ENCODE data around the gene DUT. TPM values are rescaled to one million over a fixed set of nuclear protein-coding genes. Genes with fewer than 3 reads are reported as not detected.

The DUT gene
- total RNA-seq = 10 to 100 TPM; 71.1 to 77.8 TPM

DNA sequence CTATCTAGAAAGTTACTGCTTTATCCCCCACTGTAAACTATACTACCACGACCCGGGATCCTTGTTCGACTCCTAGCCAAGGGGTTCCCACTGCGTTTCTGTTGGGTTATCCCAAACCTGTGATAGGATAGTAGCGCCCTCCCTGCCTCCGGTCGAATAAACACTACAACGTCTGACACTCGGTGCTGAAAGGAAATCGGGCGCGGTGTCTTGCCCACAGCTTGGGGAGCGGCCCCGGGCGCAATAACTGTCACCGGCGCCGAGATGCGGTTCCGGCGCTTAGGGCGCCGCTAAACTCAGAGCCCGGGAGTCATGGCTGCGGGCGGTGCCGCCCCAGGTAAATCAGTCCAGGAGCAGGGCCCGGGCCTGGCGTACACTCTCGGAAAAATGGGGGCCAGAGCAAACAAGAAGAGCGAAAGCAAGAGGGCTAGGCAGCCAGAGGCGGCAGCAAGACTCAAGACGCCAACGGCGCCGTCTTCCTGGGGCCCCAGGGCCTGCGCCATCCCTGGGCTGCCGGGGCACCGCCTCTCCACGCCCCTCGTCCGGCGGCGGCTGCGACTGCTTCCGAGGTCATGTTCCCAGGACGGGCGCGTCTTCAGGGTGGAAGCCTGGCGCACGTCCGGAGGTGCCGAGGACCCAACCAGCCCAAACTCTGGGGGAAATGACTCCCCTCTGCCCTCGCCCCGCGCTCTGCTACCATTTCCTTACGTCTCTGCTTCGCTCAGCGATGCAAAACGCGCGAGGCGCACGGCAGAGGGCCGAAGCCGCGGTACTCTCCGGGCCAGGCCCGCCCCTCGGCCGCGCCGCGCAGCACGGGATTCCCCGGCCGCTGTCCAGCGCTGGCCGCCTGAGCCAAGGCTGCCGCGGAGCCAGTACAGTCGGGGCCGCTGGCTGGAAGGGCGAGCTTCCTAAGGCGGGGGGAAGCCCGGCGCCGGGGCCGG lies at the start of gene DUT:
Gene DUT (plus strand): TSS at position 575 of the 941 bp plus-strand sequence. CDS start 87 bp downstream, at position 662.
- peak; percentile 68 to 93 (median 92) for TF ChIP-seq POLR2A (IDR thresholded peaks at IDR 0.05)
- TF ChIP-seq, protein P1, sequence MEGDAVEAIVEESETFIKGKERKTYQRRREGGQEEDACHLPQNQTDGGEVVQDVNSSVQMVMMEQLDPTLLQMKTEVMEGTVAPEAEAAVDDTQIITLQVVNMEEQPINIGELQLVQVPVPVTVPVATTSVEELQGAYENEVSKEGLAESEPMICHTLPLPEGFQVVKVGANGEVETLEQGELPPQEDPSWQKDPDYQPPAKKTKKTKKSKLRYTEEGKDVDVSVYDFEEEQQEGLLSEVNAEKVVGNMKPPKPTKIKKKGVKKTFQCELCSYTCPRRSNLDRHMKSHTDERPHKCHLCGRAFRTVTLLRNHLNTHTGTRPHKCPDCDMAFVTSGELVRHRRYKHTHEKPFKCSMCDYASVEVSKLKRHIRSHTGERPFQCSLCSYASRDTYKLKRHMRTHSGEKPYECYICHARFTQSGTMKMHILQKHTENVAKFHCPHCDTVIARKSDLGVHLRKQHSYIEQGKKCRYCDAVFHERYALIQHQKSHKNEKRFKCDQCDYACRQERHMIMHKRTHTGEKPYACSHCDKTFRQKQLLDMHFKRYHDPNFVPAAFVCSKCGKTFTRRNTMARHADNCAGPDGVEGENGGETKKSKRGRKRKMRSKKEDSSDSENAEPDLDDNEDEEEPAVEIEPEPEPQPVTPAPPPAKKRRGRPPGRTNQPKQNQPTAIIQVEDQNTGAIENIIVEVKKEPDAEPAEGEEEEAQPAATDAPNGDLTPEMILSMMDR (IDR thresholded peaks at IDR 0.05) = no peak
- H3K4me1 ChIP-seq = peaks cover 11% of the 10 kb centered on the region
- H3K4me3 ChIP-seq = peak within 1 kb of the TSS; percentile 24 to 99
- peak; percentile 80 to 84 (median 81) for DNase-seq
- 1% methylated on average over 20 to 86 of the region's 89 CpGs for WGBS, 2 donors
- peak within 1 kb of the TSS; percentile 77 to 98 (median 94) for H3K27ac ChIP-seq
- no peaks in the 10 kb centered on the region for H3K9me3 ChIP-seq
- peaks cover 0 to 3% of the 10 kb centered on the region in 2 donors for H3K36me3 ChIP-seq (replicated peaks in 1 of 2; ENCODE audit: insufficient read depth in 1 of 2, low read depth in 2 of 2)
- H3K27me3 ChIP-seq = no peaks in the 10 kb centered on the region
- intact Hi-C loops (cut with DNase I) = no loop called here
- ATAC-seq = peak; percentile 91

DNA sequence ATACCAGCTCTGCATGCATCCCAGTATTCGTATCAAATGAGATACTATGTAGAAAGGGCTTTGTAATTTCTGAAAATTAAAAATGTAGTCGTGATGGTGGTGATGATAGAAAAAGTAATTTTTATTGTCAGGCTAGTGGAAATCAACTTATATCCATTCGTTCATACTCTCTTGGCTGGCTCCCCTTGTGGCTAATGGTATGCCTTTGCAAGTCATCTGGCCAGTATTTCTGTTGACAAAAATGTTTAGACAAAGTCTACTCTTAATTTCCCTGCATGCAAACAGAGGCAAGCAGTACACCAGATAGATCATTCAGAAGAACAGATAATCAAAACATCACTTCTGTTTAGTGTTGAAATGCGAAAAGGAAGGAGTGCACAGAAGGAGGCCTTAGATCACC lies 49.6 kb upstream of the DUT start:
- DNase-seq = no peak
- intact Hi-C loops (cut with DNase I) = no loop called here
- no peak for ATAC-seq
- Histone ChIP-seq H3K27ac (no peak overlapping the region), H3K4me3 (no peak overlapping the region), H3K27me3 (no peaks in the 10 kb centered on the region), H3K36me3 (replicated peaks in 1 of 2; ENCODE audit: insufficient read depth in 1 of 2, low read depth in 2 of 2) (no peaks in the 10 kb centered on the region), H3K4me1 (peaks cover 14% of the 10 kb centered on the region), H3K9me3 (no peaks in the 10 kb centered on the region)
- WGBS, 2 donors = 63 to 79% methylated on average over 4 of the region's 4 CpGs
- TF ChIP-seq, protein P1 (IDR thresholded peaks at IDR 0.05) = no peak
- no peak for TF ChIP-seq POLR2A (IDR thresholded peaks at IDR 0.05)

DNA sequence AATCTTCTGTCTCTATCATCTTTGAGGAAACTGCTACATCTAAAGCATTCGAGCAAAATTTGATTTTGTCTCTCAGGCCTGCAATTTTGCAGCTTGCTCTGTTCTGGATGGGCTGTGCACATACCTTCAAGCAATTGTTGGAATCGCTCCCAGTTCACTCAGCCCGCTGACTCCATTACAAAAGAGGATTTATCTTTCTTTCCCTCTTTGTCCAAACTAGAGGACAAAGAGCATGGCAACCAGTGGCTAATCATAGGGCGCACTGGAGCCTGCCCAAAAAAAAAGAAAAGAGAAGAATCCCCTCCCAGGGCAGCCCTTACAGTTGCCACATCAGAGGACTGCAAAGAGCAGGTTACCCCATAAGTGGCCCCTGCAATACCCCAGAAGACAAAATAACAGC lies 49.0 kb upstream of the DUT start:
- 66 to 75% methylated on average over 4 of the region's 4 CpGs for WGBS, 2 donors
- no peak for DNase-seq
- no peaks in the 10 kb centered on the region for H3K9me3 ChIP-seq
- TF ChIP-seq, protein P1 (IDR thresholded peaks at IDR 0.05) = no peak
- no peak for TF ChIP-seq POLR2A (IDR thresholded peaks at IDR 0.05)
- no peak for ATAC-seq
- H3K27me3 ChIP-seq = no peaks in the 10 kb centered on the region
- H3K36me3 ChIP-seq (replicated peaks in 1 of 2; ENCODE audit: insufficient read depth in 1 of 2, low read depth in 2 of 2) = no peaks in the 10 kb centered on the region
- intact Hi-C loops (cut with DNase I) = no loop called here
- H3K4me1 ChIP-seq = peaks cover 14% of the 10 kb centered on the region
- H3K4me3 ChIP-seq = no peak overlapping the region
- no peak overlapping the region for H3K27ac ChIP-seq

DNA sequence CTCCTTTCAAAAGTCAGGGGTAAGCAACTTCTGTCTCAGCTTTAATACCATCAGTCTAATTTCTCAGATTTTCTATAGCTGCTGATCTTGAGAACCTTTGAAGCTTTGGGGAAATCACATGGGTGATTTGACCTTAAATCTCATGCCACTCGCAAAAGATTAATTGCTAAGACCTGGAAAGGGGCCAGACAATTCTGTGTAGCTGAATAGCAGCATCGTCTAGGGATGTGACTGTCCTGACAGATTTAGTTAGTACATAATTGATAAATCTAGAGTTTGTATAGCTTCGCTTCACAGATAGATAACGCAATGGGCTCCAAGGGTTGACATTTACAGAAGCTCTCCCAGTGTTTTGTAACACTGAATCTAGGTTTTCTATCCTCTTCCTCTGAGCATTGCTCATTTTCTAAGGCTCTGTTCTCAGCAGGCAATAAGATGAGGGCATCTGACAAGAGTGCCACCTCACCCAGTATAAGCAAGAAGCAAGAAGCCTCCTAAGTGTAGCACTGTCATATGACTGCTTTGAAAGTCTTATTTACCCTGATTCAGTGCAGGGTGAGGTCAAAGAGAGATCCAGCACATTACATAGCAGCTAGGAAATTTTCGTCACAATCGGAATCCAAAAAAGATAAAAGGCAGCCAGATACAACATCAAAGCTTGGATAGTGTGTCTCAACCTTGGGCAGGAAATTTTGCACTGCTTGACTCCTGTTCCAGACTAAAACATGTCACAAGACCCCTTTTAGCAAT lies 47.7 kb upstream of the DUT start:
- no peak overlapping the region for H3K4me3 ChIP-seq
- no peaks in the 10 kb centered on the region for H3K9me3 ChIP-seq
- peak; percentile 18 for ATAC-seq
- peaks cover 14% of the 10 kb centered on the region for H3K4me1 ChIP-seq
- TF ChIP-seq, protein P1 (IDR thresholded peaks at IDR 0.05) = no peak
- no peak for TF ChIP-seq POLR2A (IDR thresholded peaks at IDR 0.05)
- 30 to 34% methylated on average over 6 of the region's 6 CpGs for WGBS, 2 donors
- H3K27ac ChIP-seq = no peak overlapping the region
- intact Hi-C loops (cut with DNase I) = no loop called here
- peak in 1 of 4 donors; percentile 5 for DNase-seq
- H3K36me3 ChIP-seq (replicated peaks in 1 of 2; ENCODE audit: insufficient read depth in 1 of 2, low read depth in 2 of 2) = no peaks in the 10 kb centered on the region
- H3K27me3 ChIP-seq = no peaks in the 10 kb centered on the region

All from body of pancreas (tissue), 4 donors.